ENCODE results near the gene SBK2. TPM values are rescaled to one million over a fixed set of nuclear protein-coding genes. Genes with fewer than 3 reads are reported as not detected.

SBK2 gene, protein sequence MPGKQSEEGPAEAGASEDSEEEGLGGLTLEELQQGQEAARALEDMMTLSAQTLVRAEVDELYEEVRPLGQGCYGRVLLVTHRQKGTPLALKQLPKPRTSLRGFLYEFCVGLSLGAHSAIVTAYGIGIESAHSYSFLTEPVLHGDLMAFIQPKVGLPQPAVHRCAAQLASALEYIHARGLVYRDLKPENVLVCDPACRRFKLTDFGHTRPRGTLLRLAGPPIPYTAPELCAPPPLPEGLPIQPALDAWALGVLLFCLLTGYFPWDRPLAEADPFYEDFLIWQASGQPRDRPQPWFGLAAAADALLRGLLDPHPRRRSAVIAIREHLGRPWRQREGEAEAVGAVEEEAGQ
- total RNA-seq = not detected in 2 replicates

DNA sequence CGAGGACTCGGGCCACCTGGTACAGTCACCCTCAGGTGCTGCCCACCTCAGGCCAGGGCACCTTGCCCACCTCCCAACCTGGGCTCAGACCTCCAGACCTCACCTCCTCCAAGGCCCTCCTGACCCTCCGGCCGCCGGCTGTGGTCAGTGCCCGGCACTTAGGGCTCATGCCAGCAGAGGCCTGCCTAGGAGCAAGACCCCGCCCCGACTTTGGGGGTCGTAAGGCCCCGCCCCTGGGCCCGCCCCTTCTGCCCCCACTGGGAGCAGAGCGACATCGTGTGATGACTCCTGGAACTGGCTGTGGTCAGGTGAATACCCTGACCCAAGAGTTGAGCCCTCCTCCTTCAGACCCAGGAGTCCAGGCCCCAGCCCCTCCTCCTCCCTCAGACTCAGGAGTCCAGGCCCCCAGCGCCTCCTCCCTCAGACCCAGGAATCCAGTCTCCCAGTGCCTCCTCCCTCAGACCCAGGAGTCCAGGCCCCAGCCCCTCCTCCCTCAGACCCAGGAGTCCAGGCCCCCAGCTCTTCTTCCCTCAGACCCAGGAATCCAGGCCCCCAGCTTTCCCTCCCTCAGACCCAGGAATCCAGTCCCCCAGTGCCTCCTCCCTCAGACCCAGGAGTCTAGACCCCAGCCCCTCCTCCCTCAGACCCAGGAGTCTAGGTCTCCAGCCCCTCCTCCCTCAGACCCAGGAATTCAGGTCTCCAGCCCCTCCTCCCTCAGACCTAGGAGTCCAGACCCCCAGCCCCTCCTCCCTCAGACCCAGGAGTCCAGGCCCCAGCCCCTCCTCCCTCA is at the start of gene SBK2:
Gene SBK2 (minus strand): TSS at position 183 of the 790 bp plus-strand sequence. CDS start 839 bp downstream, outside the sequence.

DNA sequence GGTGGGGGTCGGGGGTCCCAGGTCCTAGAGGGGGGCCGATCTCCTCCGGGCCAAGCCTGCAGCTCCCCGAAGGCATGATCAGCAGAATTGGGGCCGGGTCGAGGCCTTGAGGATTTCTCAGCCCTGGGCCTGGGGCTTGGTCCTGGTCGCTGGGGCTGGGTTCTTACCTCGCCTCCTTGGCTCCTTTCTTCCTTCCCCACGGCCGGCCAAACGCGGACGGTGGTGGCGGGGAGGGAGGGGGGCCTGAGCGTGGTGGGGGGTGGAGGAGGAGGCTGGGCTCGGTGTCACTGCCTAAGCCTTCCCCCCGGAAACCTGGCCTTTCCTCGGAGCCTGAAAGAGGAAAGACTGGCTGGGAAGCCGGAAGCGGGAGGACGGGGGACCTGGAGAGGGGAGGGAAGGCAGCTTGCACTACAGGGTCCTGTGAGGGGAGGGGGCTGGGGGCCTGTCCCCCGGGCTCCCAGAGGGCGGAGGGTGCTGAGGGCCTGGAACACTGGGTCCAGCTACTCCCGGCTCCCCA is 43.8 kb upstream of the SBK2 start, which contains the start of gene ZNF579:
Gene ZNF579 (minus strand): TSS at position 221 of the 517 bp plus-strand sequence. CDS start 1,209 bp downstream, outside the sequence.

DNA sequence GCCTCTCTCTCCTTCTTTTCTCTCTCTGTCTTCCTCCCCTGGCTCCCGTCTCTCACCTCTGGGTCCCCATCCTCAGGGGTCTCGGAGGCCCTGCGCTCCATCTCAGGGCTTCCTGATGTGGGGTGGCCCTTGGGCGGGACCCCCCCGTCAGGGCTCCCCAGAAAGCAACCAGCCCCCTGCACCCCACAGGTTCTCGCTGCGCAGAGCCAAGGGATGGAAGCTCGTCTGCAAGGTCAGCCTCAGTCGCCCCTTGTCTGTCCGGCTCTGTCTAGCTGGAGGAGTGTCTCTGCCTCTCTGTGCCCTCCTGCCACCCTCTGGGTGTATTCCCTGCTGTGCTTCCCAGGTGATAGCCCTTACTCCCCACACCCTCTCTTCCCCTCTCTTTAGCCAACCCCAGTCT is 8.5 kb upstream of the SBK2 start, which contains the start of gene SBK3:
Gene SBK3 (minus strand): TSS at position 101 of the 400 bp plus-strand sequence. CDS start 0 bp downstream, at position 101.

DNA sequence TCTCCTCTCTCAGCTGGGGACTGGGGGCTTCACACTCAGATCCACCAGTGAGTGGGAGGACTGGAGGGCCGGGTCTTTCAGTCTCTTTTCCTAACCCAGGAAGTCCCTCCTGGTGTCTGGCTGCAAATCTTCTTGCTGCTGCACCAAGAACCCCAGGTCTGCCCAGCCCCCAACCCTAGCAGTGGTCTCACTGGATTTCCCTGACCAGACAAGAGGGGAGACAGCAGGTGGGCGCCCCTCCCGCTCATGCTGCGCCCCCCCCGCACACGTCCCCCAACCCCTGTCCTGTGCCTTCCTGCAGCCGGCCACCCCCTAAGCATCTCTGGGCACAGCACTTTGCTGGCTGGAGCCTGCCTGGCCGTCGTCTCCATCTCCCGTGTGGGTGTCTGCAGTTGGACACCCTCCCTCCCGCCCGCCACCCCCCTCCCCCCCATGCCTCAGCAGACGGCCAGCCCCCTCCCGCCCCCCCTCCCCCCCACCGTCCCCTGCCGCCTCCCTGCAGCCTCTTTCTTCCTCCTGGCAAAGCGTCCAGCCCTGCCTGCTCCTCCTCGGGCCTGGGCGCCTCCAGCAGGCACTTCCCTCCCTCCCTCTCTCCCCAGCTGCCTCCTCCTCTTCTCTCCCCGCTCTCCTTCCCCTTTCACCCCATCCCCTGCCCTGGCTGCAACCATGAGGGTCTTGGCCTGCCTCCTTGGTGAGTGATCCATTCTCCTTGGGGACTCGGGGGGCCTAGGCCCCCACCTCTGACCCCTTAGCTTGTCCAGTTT is 48.8 kb downstream of the SBK2 start, which contains the start of gene SSC5D:
Gene SSC5D (plus strand): TSS at position 513 of the 764 bp plus-strand sequence. CDS start 154 bp downstream, at position 667.

DNA sequence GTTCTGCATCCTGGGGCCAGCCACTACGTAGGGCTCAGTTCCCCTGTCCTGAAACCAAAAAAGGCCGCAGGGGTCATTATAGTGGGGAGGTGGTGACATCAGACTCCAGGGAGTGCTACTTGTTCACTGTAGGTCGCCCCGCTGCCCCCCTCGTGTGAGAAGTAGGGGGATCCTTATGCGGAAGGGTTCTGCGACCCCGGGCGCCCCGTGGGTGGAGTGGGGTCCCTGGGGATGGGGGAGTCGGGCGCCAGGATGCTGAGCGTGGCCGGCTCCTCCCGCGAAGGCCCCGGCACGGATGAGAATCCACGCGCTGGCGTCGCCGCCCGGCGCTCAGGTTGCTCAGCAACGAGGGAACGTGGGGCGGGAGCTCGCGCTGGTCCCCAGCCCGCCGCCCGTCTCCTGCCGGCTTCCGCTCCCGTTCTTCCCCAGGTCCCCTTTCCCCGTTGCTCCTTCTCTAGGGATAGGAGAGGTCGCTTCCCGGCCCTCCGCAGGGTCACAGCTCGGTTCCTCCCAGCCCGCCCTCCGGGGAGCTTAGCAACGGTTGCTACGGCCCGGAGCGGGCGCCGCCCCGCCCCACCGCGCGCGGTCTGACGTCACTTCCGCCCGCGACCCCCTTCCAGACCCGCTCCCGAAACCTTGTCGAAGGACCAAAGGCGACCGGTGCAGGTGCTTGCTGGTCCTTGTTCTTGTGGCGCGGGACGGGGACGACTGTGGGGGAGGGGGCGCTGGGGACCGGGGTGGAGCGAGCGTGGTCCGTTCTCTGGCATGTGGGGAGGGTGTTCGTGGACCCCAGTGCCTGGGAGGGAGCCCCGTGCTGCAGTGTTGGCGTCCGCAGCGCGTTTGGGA is 52.1 kb downstream of the SBK2 start, which contains the start of gene NAT14:
Gene NAT14 (plus strand): TSS at position 596 of the 846 bp plus-strand sequence. CDS start 521 bp downstream, outside the sequence.

Other genes with a start within 250 kb of the SBK2 start
- gene TMEM150B, start 211.8 kb downstream of the SBK2 start, total RNA-seq = not detected in 2 replicates
- gene KMT5C, start 197.3 kb downstream of the SBK2 start, total RNA-seq = 2.9 and 4.7 TPM in 2 replicates
- gene COX6B2, start 182.4 kb downstream of the SBK2 start, total RNA-seq = not detected in 2 replicates
- not detected in 2 replicates for gene GARIN5B, start 173.9 kb downstream of the SBK2 start, total RNA-seq
- gene IL11, start 166.7 kb downstream of the SBK2 start, total RNA-seq = 0.09 and 0.54 TPM in 2 replicates
- not detected in 2 replicates for gene TMEM190, start 160.3 kb downstream of the SBK2 start, total RNA-seq
- 0.36 TPM in 1 of 2 replicates, not detected in the other for gene TMEM238, start 152.8 kb downstream of the SBK2 start, total RNA-seq
- 205 and 252 TPM in 2 replicates for gene RPL28, start 151.2 kb downstream of the SBK2 start, total RNA-seq
- 69.6 and 98.9 TPM in 2 replicates for gene UBE2S, start 129.3 kb downstream of the SBK2 start, total RNA-seq
- gene SHISA7, start 93.8 kb downstream of the SBK2 start, total RNA-seq = not detected in 2 replicates
- 44.0 and 69.7 TPM in 2 replicates for gene ISOC2, start 75.5 kb downstream of the SBK2 start, total RNA-seq
- gene C19orf85, start 72.4 kb downstream of the SBK2 start, total RNA-seq = not detected in 2 replicates
- 0.99 and 1.1 TPM in 2 replicates for gene ZNF628, start 60.5 kb downstream of the SBK2 start, total RNA-seq
- 13.5 and 15.5 TPM in 2 replicates for gene NAT14, start 51.9 kb downstream of the SBK2 start, total RNA-seq
- gene SSC5D, start 48.7 kb downstream of the SBK2 start, total RNA-seq = 0.27 and 2.1 TPM in 2 replicates
- 0.19 TPM in 1 of 2 replicates, not detected in the other for gene SBK3, start 8.4 kb upstream of the SBK2 start, total RNA-seq
- gene ZNF579, start 43.7 kb upstream of the SBK2 start, total RNA-seq = 3.0 and 4.4 TPM in 2 replicates
- gene FIZ1, start 62.4 kb upstream of the SBK2 start, total RNA-seq = 1.9 and 2.2 TPM in 2 replicates
- 10.0 and 15.4 TPM in 2 replicates for gene ZNF524, start 63.2 kb upstream of the SBK2 start, total RNA-seq
- gene ZNF865, start 68.5 kb upstream of the SBK2 start, total RNA-seq = 0.54 and 1.0 TPM in 2 replicates
- gene ZNF784, start 87.4 kb upstream of the SBK2 start, total RNA-seq = 3.1 and 4.0 TPM in 2 replicates
- gene ZNF580, start 103.9 kb upstream of the SBK2 start, total RNA-seq = 1.7 and 3.5 TPM in 2 replicates
- gene ZNF581, start 106.5 kb upstream of the SBK2 start, total RNA-seq = 22.6 and 24.8 TPM in 2 replicates
- 6.1 and 6.6 TPM in 2 replicates for gene CCDC106, start 111.1 kb upstream of the SBK2 start, total RNA-seq
- 103 and 137 TPM in 2 replicates for gene U2AF2, start 117.9 kb upstream of the SBK2 start, total RNA-seq
- 73.5 and 110 TPM in 2 replicates for gene EPN1, start 138.1 kb upstream of the SBK2 start, total RNA-seq
- gene NLRP9, start 201.3 kb upstream of the SBK2 start, total RNA-seq = not detected in 2 replicates
- 0.36 TPM in 1 of 2 replicates, not detected in the other for gene RFPL4A, start 222.0 kb upstream of the SBK2 start, total RNA-seq
- gene RFPL4AL1, start 232.0 kb upstream of the SBK2 start, total RNA-seq = not detected in 2 replicates

Data from endothelial cell of coronary artery (primary cell).